ENCODE data around the gene TPO.

The TPO gene

DNA sequence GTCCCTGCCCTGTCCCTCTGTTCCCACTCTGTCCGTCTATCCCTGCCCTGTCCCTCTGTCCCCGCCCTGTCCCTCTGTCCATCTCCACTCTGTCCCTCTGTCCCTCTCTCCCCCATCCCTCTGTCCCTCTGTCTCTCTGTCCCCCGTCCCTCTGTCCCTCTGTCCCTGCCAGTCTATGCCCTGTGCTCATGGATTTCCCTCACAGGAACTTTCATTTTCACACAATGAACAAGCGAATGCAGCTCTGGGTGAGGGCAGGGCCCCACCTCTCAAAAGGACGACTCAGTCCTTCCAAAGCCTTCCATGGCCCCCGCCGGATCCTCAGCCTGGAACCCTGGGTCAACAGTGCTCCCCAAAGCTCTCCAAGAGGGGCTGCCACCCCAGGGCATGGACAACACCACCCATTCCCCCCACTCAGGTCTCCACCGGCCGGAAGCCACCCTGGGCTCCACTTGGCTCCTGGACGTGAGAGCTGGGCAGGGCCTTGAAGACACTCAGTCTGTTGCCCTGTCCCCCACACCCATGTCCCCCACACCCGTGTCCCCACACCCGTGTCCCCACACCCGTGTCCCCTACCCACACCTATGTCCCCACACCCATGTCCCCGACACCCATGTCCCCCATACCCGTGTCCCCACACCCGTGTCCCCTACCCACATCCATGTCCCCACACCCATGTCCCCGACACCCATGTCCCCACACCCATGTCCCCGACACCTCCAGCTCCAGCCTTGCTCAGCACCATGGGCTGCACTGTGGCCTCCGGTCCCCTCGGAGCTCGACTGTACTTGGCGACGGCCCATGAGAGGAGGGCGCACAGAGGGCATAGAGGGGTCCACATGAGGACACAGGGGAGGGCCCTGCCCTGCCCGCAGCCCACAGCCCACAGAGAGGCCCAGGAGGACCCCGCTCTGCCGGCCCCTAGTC, 175.1 kb downstream of the TPO start:
- no peak for DNase-seq

DNA sequence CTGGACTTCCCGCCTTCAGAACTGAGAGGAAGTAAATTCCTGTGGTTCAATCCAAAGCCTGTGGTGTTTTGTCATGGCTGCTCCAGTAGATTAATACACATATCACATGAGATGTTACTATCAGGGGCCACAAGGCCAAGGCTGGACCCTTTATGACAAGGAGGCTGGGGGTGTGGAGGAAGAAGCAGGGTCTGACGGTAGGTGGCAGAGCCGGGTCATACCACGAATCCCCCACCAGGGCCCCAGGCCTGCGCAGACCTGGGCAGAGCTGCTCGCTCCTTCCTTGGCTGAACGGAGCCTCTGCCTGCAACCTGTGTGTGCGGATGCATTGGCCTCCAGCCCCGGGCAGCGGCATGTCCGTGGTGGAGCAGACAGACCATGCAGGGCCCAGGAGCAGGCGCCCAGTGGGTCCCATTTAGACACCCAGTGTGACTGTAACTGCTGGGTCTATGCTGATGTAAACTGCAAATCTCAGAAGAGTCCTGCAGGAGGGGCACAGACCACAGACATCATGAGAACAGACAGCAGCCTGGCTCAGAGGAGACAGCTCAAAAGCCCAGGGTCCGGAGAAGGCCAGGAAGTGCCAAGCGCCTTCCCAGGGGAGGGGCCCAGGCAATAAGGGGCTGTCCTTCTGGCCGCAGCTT, 175.8 kb downstream of the TPO start:
- DNase-seq, result no peak

DNA sequence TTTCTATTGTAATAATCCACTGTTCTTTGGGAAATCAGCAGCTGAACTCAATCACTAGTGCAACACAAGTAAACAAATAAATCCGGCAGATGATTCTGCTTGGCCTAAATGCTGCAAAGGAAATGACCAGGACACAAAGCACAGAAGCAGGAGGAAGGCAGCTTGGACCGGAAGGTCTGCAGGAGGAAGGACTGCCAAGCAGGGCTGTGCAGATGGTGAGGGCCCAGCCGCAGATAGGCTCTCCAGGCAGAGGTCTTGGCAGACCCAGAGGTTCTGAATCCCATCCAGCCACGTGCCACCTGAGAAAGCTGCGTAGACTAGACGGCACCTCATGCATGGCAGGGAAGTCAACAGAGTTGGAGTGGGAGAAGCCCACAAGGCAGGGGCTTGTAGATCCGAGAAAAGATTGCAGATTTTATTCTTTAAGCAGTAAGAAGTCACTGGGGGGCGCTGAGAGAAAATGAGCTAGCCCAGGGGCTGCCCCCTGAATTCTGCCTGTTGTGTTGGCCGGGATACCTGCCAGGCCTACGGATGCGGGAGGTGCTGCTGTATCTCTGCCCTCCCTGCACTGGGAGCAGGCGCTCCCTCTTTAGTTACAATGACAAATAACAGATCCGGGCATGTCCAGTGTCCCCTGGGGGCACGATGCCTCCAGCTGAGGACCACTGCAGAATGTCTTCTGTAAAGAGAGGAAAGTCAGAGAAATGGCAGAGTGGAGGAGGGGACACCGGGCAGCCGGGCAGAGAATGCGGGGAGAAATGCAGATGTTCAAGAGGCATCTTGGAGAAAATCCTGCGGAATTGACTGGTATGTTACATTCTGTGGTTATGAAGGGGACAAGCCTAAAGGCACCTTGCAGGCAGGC, 177.6 kb downstream of the TPO start:
- no peak for DNase-seq

DNA sequence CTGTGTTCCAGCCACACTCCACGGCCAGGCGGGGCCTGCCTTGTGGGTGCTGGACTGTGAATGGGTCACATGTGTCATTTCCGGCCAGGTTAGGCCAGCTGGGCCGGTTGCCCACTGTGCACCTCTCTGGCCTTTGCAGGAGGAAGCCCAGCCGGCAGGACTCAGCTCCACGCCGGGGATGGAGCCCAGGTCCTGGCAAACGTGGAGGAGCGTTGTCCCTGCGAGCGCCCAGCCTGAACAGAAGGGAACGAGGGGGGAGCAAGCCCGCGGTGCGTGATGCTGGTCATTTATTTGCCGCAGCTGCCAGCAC, 178.2 kb downstream of the TPO start:
- DNase-seq, result no peak
